Gastrocnemius medialis (tissue), 4 donors: ENCODE results near the gene NDUFA5. TPM values are rescaled to one million over a fixed set of nuclear protein-coding genes. Genes with fewer than 3 reads are reported as not detected.

Experiments used
- ATAC-seq, 2 donors: fragments of 150-250 bp; one replicate each; pipeline ENCODE4 v1.9.1; 2016
- DNase-seq, 2 donors: peaks; one replicate each; pipeline ENCODE4 v3.0.0-alpha.2; 2019
- H3K27ac ChIP-seq, 4 donors: fragments of 200-600 bp; sonication (generic); 1 replicate in 1 of 4; 2 replicates in 3 of 4; pipeline ENCODE4 v1.5.1; 2016 to 2018; ENCODE audit warnings: mild to moderate bottlenecking in 2 of 4, moderate library complexity in 1 of 4
- H3K27me3 ChIP-seq, 3 donors: fragments of 200-600 bp; sonication (generic) in 2 of 3; 1 replicate in 1 of 3; 2 replicates in 2 of 3; pipeline versions ENCODE4 v1.5.1 to v1.6.0; 2016 to 2019; ENCODE audit warnings: mild to moderate bottlenecking in 1 of 3, moderate library complexity in 1 of 3
- H3K36me3 ChIP-seq, 2 donors: fragments of 200-600 bp; sonication (generic) in 1 of 2; one replicate each; pipeline ENCODE4 v1.5.1; 2017 to 2018
- H3K4me1 ChIP-seq, 2 donors: fragments of 200-600 bp; sonication (generic) in 1 of 2; one replicate each; pipeline ENCODE4 v1.5.1; 2016 to 2017; ENCODE audit warnings: mild to moderate bottlenecking in 2 of 2
- H3K4me3 ChIP-seq, 4 donors: fragments of 200-600 bp; sonication (generic) in 3 of 4; 1 replicate in 1 of 4; 2 replicates in 3 of 4; pipeline ENCODE4 v1.5.1; 2016 to 2019; ENCODE audit warnings: mild to moderate bottlenecking in 2 of 4
- H3K9me3 ChIP-seq, 3 donors: fragments of 200-600 bp; sonication (generic) in 2 of 3; 1 replicate in 1 of 3; 2 replicates in 2 of 3; pipeline ENCODE4 v1.5.1; 2016 to 2019
- CTCF ChIP-seq, 5 experiments: fragments of 450-650 bp in 3 of 5; fragments of 200-600 bp in 2 of 5; sonication (generic) in 2 of 5; IDR thresholded peaks in 4 of 5; conservative IDR thresholded peaks in 1 of 5; 1 replicate in 4 of 5; 2 replicates in 1 of 5; pipeline ENCODE4 v1.5.1; 2016 to 2019; ENCODE audit warnings: antibody characterized with exemption in 5 of 5, mild to moderate bottlenecking in 3 of 5, moderate library complexity in 3 of 5
- POLR2A ChIP-seq, 2 donors: fragments of 450-650 bp; IDR thresholded peaks; one replicate each; pipeline ENCODE4 v1.6.1; 2017; ENCODE audit warnings: antibody characterized with exemption in 2 of 2, mild to moderate bottlenecking in 2 of 2, moderate library complexity in 2 of 2
- in situ Hi-C, 4 donors: fragments of 200-750 bp; cut with MboI; loops; one replicate each; pipeline versions ENCODE4 v1.15.0 to v1.8.0; 2017; ENCODE audit warnings: low sequenced_read_pairs in 4 of 4
- intact Hi-C: fragments of 100-400 bp; cut with DNase I; formaldehyde crosslinking; loops from one replicate; pipeline ENCODE4 v1.15.1; 2023; ENCODE audit warnings: low total_unique reads
- total RNA-seq, 4 donors: library from RNA; depleted of rRNA; stranded (reverse); fragments of >200 nt; gene quantifications; one replicate each; pipeline versions ENCODE4 v1.1.0 to v1.2.3, GENCODE V29; 2016

The NDUFA5 gene
- total RNA-seq, 4 donors from 2014 or later = 82.8 to 148 (median 137) TPM

DNA sequence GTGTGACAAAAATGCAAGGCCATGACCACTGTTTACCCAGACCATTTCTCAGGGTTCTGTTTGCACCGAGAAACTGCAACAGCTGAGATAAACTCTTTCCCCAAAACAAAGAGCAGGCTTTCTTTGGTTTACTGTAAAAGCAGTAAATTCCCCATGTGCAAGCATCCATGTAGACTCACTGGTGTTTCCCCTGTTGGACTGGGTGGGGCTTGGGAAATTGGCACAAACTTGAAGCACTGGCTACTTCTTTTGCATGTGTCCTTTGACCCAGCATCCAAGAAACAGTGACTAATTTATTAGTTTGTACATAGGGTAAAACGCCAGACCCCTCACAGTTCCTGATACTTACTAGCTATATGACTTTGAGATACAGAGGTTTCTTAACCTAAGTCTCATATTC, 35.6 kb downstream of the NDUFA5 start:
- Histone ChIP-seq H3K9me3 (no peaks in the 10 kb centered on the region), H3K4me1 (no peaks in the 10 kb centered on the region), H3K27ac (no peak overlapping the region), H3K36me3 (no peaks in the 10 kb centered on the region), H3K4me3 (no peak overlapping the region), H3K27me3 (no peaks in the 10 kb centered on the region)
- intact Hi-C loops = no loop called here
- in situ Hi-C loops = no loop called here
- no peak for TF ChIP-seq CTCF (IDR thresholded peaks at IDR 0.05 in 4 of 5, conservative IDR thresholded peaks at IDR 0.05 in 1 of 5)
- no peak for TF ChIP-seq POLR2A (IDR thresholded peaks at IDR 0.05)
- DNase-seq = no peak
- ATAC-seq = no peak

DNA sequence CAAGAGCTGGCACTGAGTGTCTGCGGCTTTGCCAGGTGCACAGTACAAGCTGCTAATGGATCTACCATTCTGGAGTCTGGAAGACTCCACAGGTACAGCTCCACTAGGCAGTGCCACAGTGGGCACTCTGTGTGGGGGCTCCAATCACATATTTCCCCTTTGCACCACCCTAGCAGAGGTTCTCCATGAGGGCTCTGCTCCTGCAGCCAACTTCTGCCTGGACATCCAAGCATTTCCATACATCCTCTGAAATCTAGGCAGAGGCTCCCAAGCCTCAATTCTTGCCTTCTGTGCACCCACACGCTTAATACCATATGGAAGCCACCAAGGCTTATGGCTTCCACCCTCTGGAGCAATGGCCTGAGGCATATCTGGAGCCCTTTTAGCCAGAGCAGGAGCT, 52.4 kb downstream of the NDUFA5 start:
- intact Hi-C loops = no loop called here
- Histone ChIP-seq H3K4me3 (no peak overlapping the region), H3K27me3 (no peaks in the 10 kb centered on the region), H3K36me3 (no peaks in the 10 kb centered on the region), H3K4me1 (no peaks in the 10 kb centered on the region), H3K27ac (no peak overlapping the region), H3K9me3 (no peaks in the 10 kb centered on the region)
- DNase-seq (no peak), ATAC-seq (no peak)
- TF ChIP-seq CTCF (IDR thresholded peaks at IDR 0.05 in 4 of 5, conservative IDR thresholded peaks at IDR 0.05 in 1 of 5) (no peak), POLR2A (IDR thresholded peaks at IDR 0.05) (no peak)
- in situ Hi-C loops = no loop called here

GRCh38 chr7:123502201-123502600, 55.4 kb downstream of the NDUFA5 start:
- no peaks in the 10 kb centered on the region for H3K36me3 ChIP-seq
- ATAC-seq (no peak), DNase-seq (no peak)
- H3K27me3 ChIP-seq = no peaks in the 10 kb centered on the region
- H3K27ac ChIP-seq = no peak overlapping the region
- no peak overlapping the region for H3K4me3 ChIP-seq
- intact Hi-C loops (no loop called here), in situ Hi-C loops (no loop called here)
- no peaks in the 10 kb centered on the region for H3K4me1 ChIP-seq
- TF ChIP-seq CTCF (IDR thresholded peaks at IDR 0.05 in 4 of 5, conservative IDR thresholded peaks at IDR 0.05 in 1 of 5) (no peak), POLR2A (IDR thresholded peaks at IDR 0.05) (no peak)
- H3K9me3 ChIP-seq = no peaks in the 10 kb centered on the region

DNA sequence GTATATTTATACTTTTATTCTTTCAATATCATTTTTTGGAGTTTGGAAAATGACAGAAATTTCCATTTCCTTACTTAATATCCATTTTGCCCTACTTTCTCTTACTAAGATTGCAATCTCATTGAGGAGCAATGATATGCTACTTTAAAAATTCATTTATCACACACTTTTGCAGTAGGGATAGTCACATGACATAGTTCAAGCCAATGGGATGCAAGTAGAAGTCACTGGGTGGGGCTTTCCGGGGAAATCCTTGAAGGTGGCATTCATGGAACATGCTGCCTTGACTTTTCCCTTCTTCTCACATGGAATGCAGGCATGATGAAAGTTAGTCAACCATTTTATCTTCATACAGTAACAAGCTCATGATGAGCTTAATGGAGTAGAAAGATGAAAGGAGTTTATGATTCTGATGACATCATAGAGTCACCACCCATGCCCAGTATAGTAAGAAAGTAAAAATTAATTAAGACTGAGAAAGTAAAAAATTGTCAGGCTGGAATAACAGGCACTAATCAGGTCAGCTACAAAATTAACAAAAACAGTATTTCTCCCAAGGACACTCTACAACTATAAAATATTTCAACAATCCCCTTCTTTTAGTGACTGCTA, 56.6 kb downstream of the NDUFA5 start:
- TF ChIP-seq POLR2A (IDR thresholded peaks at IDR 0.05) (no peak), CTCF (IDR thresholded peaks at IDR 0.05 in 4 of 5, conservative IDR thresholded peaks at IDR 0.05 in 1 of 5) (no peak)
- Histone ChIP-seq H3K4me3 (no peak overlapping the region), H3K36me3 (no peaks in the 10 kb centered on the region), H3K9me3 (no peaks in the 10 kb centered on the region), H3K4me1 (no peaks in the 10 kb centered on the region), H3K27me3 (no peaks in the 10 kb centered on the region), H3K27ac (no peak overlapping the region)
- intact Hi-C loops (no loop called here), in situ Hi-C loops (no loop called here)
- no peak for DNase-seq
- ATAC-seq = no peak
